SK-N-SH treated with all-trans-retinoic acid at 6 μM for 48 hours (cell line): ENCODE results near the gene JMJD1C.

Experiments
- ATAC-seq: fragments of 200-7000 bp; cut with Tn5 transposase; 3 replicates; pipeline ENCODE4 v1.9.1; 2020; ENCODE audit warnings: mild to moderate bottlenecking, moderate library complexity
- ARNTL ChIP-seq: fragments of 450-650 bp; formaldehyde crosslinking; IDR thresholded peaks from 2 replicates; pipeline ENCODE4 v1.5.0; 2020; ENCODE audit warnings: low read depth, mild to moderate bottlenecking, moderate library complexity, borderline replicate concordance
- BACH2 ChIP-seq: fragments of 250-450 bp; sonication (Bioruptor Pico); IDR thresholded peaks from 2 replicates; pipeline ENCODE4 v1.9.0; 2021; ENCODE audit warnings: mild to moderate bottlenecking, borderline replicate concordance
- CREB5 ChIP-seq: fragments of 250-450 bp; sonication (Bioruptor Pico); IDR thresholded peaks from 2 replicates; pipeline ENCODE4 v1.5.1; 2020; ENCODE audit warnings: low read depth, mild to moderate bottlenecking, moderate library complexity
- CSDC2 ChIP-seq: fragments of 250-450 bp; sonication (Bioruptor Pico); IDR thresholded peaks from 2 replicates; pipeline ENCODE4 v1.5.0; 2020; ENCODE audit warnings: mild to moderate bottlenecking, moderate library complexity
- CSRNP3 ChIP-seq: fragments of 250-450 bp; sonication (Bioruptor Pico); IDR thresholded peaks from 2 replicates; pipeline ENCODE4 v1.5.1; 2021; ENCODE audit warnings: mild to moderate bottlenecking, moderate library complexity
- ESRRG ChIP-seq: fragments of 250-450 bp; sonication (Bioruptor Pico); IDR thresholded peaks from 2 replicates; pipeline ENCODE4 v1.6.1; 2021; ENCODE audit warnings: mild to moderate bottlenecking
- GLIS3 ChIP-seq: fragments of 250-450 bp; sonication (Bioruptor Pico); IDR thresholded peaks from 2 replicates; pipeline ENCODE4 v1.5.0; 2020; ENCODE audit warnings: mild to moderate bottlenecking, moderate library complexity
- ISL1 ChIP-seq: fragments of 250-450 bp; sonication (Bioruptor Pico); IDR thresholded peaks from 2 replicates; pipeline ENCODE4 v2.1.2; 2022; ENCODE audit warnings: mild to moderate bottlenecking, moderate library complexity
- PATZ1 ChIP-seq: fragments of 250-450 bp; sonication (Bioruptor Pico); IDR thresholded peaks from 2 replicates; pipeline ENCODE4 v1.8.0; 2020; ENCODE audit warnings: mild to moderate bottlenecking, moderate library complexity, borderline replicate concordance
- POU6F1 ChIP-seq: fragments of 250-450 bp; sonication (Bioruptor Pico); IDR thresholded peaks from 2 replicates; pipeline ENCODE4 v1.8.0; 2021; ENCODE audit warnings: low read depth, mild to moderate bottlenecking, moderate library complexity, borderline replicate concordance
- PPARA ChIP-seq: fragments of 250-450 bp; sonication (Bioruptor Pico); IDR thresholded peaks from 2 replicates; pipeline ENCODE4 v1.5.0; 2020; ENCODE audit warnings: mild to moderate bottlenecking, borderline replicate concordance
- RARB ChIP-seq: fragments of 250-450 bp; sonication (Bioruptor Pico); IDR thresholded peaks from 2 replicates; pipeline ENCODE4 v1.8.0; 2021; ENCODE audit warnings: mild to moderate bottlenecking, moderate library complexity
- SNAI2 ChIP-seq: fragments of 250-450 bp; sonication (Bioruptor Pico); IDR thresholded peaks from 2 replicates; pipeline ENCODE4 v1.5.0; 2020; ENCODE audit warnings: mild to moderate bottlenecking, moderate library complexity
- TCF4 ChIP-seq: fragments of 250-450 bp; sonication (Bioruptor Pico); IDR thresholded peaks from 2 replicates; pipeline ENCODE4 v1.8.0; 2021; ENCODE audit warnings: mild to moderate bottlenecking, moderate library complexity, borderline replicate concordance
- TOX ChIP-seq: fragments of 250-450 bp; sonication (Bioruptor Pico); IDR thresholded peaks from 2 replicates; pipeline ENCODE4 v1.8.0; 2021; ENCODE audit warnings: mild to moderate bottlenecking, moderate library complexity, borderline replicate concordance
- TSHZ2 ChIP-seq: fragments of 250-450 bp; sonication (Bioruptor Pico); IDR thresholded peaks from 2 replicates; pipeline ENCODE4 v1.5.0; 2020; ENCODE audit warnings: mild to moderate bottlenecking, moderate library complexity
- ZFP30 ChIP-seq: fragments of 450-650 bp; formaldehyde crosslinking; IDR thresholded peaks from 2 replicates; pipeline ENCODE4 v1.5.0; 2022; ENCODE audit warnings: mild to moderate bottlenecking, moderate library complexity
- ZNF70 ChIP-seq: fragments of 450-650 bp; formaldehyde crosslinking; IDR thresholded peaks from 2 replicates; pipeline ENCODE4 v1.5.0; 2020; ENCODE audit warnings: mild to moderate bottlenecking, moderate library complexity
- ZNF8 ChIP-seq: fragments of 450-650 bp; formaldehyde crosslinking; IDR thresholded peaks from 2 replicates; pipeline ENCODE4 v1.5.0; 2020; ENCODE audit warnings: mild to moderate bottlenecking, moderate library complexity

Gene JMJD1C

GRCh38 chr10:63156236-63156635 lies 309.5 kb downstream of the JMJD1C start:
- no peak for ATAC-seq

DNA sequence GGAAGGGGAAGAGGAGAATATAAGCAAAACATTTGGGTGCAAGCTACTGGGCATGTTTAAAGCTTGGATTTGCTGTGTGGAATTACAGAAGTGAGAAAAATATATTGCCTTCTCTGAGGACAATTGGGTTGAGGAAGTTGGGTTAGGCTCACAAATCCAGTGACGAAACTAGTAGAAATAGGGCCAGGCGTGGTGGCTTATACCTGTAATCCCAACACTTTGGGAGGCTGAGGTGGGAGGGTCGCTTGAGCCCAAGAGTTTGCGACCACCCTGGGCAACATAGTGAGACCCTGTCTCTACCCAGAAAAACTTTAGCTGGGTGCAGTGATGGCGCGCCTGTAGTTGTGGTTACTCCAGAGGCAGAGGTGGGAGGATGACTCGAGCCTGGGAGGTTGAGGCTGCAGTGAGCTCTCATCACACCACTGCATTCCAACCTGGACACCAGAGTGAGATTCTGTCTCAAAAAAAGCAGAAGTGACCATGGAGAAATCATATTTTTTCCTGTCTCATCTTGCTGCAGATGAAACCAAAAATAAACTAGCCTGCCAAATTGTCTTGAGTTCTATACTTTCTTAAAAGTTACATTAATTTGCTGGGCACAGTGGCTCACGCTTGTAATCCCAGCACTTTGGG lies 310.3 kb downstream of the JMJD1C start:
- ATAC-seq = no peak
- TF ChIP-seq ISL1 (no peak), BACH2 (CRISPR knock-in tag) (no peak), ZNF70 (CRISPR knock-in tag) (no peak), ARNTL (CRISPR knock-in tag) (no peak), PATZ1 (no peak), TCF4 (CRISPR knock-in tag) (no peak), GLIS3 (CRISPR knock-in tag) (no peak), CSDC2 (no peak), PPARA (CRISPR knock-in tag) (no peak), SNAI2 (CRISPR knock-in tag) (no peak)

More at GRCh38 chr10:63156236-63156635, 309.5 kb downstream of the JMJD1C start:
- no peak for TF ChIP-seq ESRRG
- TF ChIP-seq PATZ1 = no peak
- no peak for TF ChIP-seq SNAI2 (CRISPR knock-in tag)
- TF ChIP-seq CREB5 (CRISPR knock-in tag) = no peak
- TF ChIP-seq TOX (CRISPR knock-in tag) = no peak
- TF ChIP-seq TSHZ2 (CRISPR knock-in tag) = no peak
- no peak for TF ChIP-seq ZNF8 (CRISPR knock-in tag)
- TF ChIP-seq PPARA (CRISPR knock-in tag) = no peak
- no peak for TF ChIP-seq CSRNP3 (CRISPR knock-in tag)
- no peak for TF ChIP-seq GLIS3 (CRISPR knock-in tag)
- no peak for TF ChIP-seq TCF4 (CRISPR knock-in tag)
- no peak for TF ChIP-seq CSDC2
- TF ChIP-seq RARB (CRISPR knock-in tag) = no peak
- TF ChIP-seq POU6F1 (CRISPR knock-in tag) = no peak
- no peak for TF ChIP-seq ISL1
- no peak for TF ChIP-seq ZFP30 (CRISPR knock-in tag)
- TF ChIP-seq, all 23 proteins: peak for 0
